Urothelium cell line (cell line): ENCODE measurements around the gene C9orf40.

Source experiments
- DNase-seq: peaks from one replicate; pipeline ENCODE4 v3.0.0; 2011; ENCODE audit warnings: low spot score, mixed read lengths
- FAIRE-seq: peaks from 2 replicates; lab custom pipeline; 2011; peaks lifted over from hg19 to GRCh38; lab: Jason Lieb, UNC

Gene C9orf40

DNA sequence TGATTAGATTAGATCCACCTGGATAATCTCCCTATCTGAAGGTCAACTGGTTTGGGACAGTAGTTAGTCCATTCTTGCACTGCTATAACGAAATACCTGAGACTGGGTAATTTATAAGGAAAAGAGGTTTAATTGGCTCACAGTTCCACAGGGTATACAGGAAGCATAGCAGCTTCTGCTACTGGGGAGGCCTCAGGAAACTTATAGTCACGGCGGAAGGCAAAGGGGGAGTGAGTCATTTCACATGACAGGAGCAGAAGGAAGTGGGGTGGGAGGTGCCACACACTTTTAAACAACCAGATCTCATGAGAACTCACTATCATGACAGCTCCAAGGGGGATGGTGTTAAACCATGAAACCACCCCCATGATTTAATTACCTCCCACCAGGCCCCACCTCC lies 9.9 kb downstream of the C9orf40 start:
- FAIRE-seq: no peak
- DNase-seq: no peak

DNA sequence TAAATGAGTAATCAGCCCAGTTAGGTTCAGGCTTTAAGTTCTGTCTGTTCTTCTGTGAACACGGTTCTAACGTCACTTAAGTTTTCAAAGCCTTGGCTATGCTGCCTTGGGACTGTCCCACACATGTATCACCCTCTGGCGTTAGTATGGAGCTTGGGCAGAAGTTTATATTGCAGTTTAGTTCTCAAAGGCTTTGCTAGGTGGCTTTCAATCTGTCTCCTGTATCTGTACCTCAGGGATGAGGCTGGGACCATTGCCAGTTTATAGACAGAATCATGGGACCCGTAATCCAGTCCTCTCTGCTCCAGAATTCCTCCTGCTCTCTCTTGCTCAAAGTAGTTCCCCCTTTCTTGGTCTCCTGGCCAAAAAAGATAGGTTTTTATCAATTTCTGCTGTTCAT lies 12.1 kb downstream of the C9orf40 start:
- FAIRE-seq: no peak

GRCh38 chr9:74935008-74935407 lies 17.7 kb downstream of the C9orf40 start:
- FAIRE-seq: no peak
- DNase-seq: no peak

More for the DNA sequence above, 12.1 kb downstream of the C9orf40 start:
- DNase-seq: no peak

GRCh38 chr9:74921737-74922136 lies 31.0 kb downstream of the C9orf40 start:
- FAIRE-seq (no peak), DNase-seq (no peak)

GRCh38 chr9:74920944-74921626 lies 31.6 kb downstream of the C9orf40 start:
- FAIRE-seq (no peak), DNase-seq (no peak)

GRCh38 chr9:74910036-74910435 lies 42.7 kb downstream of the C9orf40 start:
- no peak for DNase-seq
- no peak for FAIRE-seq

- FAIRE-seq (no peak), DNase-seq (no peak)
These were observed 44.0 kb downstream of the C9orf40 start for GRCh38 chr9:74908665-74909064.

DNA sequence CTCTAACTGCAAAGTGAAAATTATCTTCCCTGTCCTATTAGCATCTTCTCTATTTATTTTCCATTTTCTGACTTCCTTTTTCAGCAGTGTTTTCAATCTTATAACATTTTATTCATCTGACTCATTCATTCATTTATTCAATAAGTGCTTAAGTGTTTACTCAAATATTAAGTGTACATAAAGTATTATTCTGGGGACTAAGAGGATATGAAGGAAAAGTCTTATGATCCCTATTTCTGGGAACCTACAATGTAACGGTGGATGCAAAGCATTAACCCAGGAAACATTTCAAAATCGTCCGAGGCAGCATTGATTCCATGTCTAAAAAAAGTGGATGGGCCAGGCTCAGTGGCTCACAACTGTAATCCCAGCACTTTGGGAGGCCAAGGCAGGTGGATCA lies 45.6 kb downstream of the C9orf40 start:
- FAIRE-seq (no peak), DNase-seq (no peak)

DNA sequence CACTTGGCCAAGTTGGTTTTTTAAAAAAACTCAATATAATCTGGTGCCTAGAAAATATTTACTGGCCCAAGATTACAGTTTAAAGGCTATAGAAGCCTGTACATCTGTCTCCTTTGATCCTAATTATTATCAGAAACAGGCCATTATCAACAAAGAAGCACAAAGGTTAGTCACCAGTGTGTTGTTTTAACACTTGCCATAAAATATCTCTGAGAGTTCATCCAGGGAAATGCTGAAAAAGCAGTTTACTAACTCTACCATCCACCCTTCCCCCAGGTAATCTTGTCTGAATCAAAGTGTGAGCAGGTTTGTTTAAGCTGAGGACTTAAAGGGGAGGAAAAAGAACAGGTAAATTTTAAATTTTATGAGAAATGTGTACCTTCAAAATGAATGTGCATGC lies 51.7 kb downstream of the C9orf40 start:
- no peak for DNase-seq
- FAIRE-seq: no peak
